Activated CD4-positive, alpha-beta T cell treated with anti-CD3 and anti-CD28 coated beads, Interleukin-2, Interleukin-6, amounts not matched to agents 100 ng/mL and 50 ng/mL, durations not matched to agents 16 hours and 8 hours (primary cell): ENCODE measurements around the gene SLC35E1.

Source experiments
- DNase-seq: peaks from one replicate; pipeline ENCODE4 v3.0.0-alpha.2; 2020

SLC35E1 gene

DNA sequence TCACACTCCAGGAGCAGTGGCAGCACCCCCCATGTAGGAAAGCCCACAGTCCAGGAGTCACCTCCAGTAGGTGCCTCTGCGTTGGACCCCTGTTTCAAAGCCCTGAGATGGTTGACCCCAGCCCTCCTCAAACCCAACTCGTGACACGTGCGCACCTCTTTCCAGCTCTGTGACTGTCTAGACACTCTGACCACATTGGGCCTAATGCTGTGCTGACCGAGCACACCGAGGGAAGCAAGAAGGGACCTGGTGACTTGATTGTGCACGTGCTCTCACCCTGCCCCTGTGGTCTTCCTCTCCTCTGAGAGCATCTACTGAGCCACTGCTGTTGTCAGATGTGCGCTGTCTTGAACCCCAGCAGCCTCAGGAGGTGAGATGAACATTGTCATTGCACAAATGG lies 22.9 kb upstream of the SLC35E1 start:
- DNase-seq = no peak

DNA sequence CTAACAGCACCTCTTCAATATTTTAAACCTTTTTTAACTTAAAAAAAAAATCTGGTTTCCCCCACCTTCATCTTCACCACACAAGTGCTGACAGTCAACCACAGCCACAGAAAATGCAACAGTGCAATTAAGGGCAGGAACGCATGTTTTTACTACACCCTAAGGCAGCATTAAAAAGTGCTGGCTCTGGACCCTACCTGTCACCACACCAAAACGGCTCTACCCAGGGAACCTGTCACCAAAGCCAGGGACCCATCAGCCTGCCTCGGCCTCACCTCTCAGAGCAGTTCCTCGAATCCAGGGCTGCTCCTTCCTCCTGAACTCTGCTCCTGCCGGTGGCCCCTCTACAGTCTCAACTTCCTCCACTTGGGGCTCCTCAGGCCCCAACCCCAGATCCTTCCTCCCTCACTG lies 22.5 kb upstream of the SLC35E1 start:
- peak; percentile 67 for DNase-seq

DNA sequence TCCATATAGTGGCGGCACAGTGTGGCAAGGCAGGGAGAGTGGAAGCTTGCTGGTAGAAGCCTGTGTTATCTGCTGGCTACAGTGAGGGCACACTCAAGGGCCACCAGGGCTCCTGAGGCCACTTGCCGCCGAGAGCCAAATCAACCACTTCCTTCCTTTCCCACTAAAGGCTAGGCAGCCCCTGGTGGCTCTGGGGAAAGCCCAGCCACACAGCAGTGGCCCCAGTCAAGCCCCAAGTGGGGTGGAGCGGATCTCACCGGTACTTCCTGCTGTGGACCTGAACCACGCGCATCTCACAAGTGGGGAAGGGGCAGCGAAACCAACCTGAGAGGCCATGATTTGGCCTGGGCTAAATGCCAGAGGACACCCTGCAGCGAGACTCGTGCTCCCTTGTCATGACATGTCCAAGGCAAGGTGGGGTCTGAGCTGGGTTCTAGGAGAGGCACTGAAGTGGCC lies 21.9 kb upstream of the SLC35E1 start:
- DNase-seq = peak; percentile 72

DNA sequence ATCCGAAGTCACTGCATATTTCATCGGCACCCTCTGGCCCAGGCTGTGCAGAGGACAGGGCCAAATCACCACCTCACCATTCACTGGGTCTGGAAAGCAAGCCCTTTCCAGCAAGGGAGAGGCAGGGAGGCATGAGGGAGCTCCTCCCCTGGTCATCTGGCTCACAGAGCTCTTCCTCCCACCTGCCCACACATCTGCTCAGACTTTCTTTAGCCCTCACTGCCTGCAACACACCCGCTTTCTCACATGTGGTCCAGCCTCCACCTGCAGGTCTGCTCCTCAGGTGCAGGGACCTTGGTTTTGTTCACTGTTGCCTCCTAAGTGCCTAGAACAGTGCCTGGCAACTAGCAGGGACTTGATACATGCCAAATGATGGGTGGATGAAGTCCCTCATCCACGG lies 21.0 kb upstream of the SLC35E1 start:
- no peak for DNase-seq

DNA sequence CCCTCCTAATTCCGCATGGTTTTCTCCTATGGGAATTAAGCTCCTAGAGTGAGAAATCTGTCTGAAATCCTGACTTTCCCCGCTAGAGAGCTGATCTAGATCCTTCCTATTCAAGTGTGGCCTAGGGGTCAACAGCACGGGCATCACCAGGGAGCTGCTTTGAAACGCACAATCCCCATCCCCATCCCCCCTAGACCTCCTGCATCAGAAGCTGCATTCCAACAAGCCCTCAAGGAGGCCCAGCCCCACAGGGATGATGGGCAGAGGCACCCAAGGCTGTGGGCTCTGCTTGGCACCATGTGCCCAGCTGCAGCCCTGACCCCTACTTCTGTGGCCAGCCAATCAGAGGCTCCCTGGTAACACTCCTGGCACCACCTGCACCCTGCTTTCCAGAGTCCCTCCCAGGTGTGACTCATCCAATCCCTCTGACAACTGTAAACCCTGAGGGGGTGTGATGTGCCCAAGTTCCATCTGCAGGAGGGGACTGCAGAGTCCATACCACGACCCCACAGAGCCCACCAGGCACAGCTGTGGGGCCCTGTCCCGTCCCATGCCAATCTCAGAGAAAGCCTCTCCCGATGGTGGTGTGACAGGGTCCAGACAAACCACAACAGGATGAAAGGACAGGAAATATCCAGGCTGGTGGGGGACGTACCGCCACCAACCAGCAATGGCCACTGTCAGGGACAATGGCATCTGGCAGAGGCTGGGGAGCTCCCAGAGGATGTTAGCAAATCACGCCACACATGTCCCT lies 19.8 kb upstream of the SLC35E1 start:
- DNase-seq = no peak

DNA sequence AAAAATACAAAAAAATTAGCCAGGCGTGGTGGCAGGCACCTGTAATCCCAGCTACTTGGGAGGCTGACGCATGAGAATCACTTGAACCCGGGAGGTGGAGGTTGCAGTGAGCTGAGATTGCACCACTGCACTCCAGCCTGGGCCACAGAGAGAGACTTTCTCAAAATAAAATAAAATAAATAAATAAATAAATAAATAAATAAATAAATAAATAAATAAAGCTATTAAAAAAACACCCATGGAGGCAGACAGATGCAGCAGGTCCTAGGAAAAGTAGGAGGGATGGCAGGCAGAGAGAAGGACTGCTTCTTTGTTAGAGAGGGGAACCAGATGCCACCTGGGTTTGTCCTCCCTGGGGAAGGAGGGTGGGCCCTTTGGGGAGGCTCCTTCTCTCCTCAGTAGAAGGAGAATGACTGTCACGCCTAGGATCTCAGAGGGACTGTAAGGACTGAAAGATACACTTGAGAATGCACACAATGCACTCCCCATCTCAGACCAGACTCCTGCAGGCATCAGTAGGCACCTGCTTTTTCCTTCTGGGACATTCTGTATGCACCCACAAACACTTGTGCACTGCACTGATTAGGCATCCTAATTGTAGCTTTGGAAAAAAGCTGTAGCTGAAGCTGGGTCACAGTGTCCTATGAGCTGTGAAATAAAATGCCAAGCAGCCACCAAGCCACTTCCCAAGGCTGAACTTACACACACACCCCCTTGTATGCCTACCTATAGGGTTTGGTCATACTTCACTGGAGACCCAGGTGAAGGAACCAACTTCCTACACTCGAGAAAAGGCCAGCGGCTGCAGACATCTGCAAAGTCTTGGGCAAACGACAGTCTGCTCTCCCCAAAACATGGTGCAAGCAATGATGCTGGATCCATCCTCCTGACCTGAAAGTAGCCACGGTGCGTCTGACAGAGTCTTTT lies 18.9 kb upstream of the SLC35E1 start:
- no peak for DNase-seq

DNA sequence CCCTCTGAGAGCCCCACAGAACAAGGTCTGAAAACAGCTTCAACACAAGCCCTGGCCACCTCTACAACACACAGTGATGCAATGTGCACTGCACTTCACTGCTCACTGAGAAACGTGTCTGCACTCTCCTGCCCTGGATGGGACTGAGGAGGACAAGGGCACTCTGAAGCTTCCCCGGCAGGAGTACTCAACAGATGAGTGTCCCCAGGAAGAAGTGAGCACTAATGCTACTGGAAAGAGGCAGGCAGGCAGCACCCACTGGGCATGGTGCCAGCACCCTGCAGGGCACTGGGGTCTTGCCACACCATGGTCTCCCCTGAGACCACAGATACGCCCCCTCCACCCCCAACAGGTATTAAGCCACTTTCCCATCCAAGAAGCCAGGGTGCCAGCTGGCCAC lies 17.7 kb upstream of the SLC35E1 start:
- no peak for DNase-seq

DNA sequence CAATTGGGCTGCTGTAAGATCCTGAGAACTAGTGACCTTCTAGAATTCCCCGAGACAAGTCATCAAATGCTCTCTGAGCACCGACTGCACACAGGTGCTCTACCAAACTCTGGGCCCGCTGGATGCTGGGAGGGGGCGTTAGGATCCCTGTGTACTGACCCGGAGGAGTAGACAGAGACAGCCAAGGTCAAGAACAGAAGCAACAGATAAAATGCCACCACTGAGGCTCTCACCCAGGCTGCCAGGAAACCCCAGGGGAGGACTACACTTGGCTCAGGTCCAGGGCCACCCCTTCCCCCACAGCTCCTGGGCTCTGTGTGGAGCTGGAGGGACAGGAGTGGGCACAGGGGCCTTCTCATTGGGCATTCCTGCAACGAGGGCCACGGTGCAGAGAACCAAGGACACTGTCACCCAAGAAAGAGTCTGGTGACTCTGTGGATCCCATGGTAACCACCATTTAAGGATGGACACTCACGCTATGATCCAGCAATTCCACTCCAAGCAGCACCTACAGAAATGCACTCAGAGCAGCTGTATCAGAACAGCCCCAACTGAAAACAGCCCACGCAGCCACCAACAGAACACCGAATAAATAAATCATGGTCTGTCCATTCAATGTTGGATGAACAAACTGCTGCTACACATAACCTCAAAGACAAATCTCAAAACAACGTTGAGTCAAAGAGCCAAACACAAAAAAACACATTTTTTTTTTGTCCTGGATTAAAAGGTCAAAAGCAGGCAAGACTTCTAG lies 16.8 kb upstream of the SLC35E1 start:
- no peak for DNase-seq

DNA sequence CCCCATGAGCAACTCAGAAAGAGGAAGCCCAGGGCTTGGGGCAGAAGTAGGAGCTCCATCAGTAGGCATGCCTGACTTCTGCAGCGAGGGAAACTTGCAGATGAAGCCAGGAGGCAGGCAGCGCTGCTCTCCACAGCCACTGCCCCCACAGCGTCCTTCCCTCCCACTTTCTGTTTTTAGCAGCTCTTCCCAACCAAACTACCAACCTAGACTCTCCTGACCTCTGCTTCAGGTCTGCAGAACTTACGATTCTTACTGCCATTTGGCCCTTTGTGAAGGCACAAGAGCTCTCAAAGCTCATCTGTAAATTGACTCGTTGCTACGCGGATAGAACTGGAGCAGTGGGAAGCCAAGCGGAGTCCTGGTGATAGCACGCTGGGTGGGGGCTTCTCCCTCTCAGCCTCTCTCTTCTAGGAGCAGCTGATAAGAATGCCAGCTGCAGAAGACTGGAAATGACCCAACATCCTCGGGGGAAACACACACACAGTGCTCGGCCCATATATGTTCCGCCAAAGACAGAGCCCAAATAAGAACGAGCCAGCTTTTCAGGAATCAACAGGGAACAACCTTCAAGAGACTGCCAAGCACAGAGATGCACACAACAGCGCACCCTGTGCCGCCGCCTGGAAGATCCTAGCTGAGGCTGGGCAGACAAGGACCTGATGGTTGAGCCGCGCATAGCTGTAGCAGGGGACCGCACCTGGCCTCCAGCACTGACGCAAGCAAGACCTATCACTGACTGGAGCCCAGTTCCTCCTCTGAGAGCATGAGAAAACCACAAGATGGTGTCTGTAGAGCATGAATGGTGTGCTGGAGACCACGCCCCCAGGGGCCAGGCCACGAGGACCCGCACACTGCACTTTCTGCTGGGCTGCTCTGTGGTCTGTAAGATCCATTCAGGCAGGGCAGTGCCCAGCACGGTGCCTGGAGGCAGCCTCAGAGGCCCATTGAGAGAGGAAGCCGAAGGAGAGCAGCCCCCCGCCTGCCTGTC lies 15.9 kb upstream of the SLC35E1 start:
- peak; percentile 83 for DNase-seq

DNA sequence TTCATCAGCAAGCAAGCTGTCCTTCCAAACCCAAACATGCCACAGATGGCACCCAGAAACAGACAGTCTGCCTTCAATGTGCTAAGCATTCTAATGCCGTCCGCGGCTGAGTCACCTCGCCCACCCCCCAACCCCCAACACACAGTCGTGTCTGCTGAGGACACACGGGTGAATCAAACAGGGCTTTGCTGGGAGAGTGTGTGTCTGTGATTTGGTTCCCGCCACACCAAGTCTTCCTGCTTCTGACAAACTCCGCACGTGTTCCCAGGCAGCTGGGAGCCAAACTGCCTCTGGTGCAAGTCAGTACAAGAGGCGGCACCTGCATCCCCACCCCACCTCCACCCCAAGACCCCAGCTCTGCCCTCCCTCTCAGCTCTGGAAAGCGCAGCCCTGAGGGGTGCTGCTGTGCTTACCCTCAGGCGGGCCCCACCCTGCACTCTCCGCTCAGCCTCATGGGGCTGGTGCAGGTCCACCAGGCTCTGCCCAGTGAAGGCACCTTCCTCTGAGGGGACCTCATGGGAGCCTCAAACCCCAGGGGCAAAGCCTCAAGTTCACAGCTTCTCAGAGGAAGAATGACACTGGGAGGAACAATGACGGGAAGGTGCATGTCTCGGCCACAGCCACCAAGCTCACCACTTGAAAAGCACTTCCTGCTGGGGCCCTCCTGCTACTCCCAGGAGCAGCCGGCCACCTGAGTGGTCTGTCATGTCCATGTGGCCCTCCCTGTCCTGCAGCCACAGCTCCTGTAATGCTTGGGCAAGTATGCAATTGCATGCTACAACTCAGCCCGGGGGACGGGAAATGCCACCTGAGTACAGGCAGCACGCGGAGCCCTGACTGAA lies 15.0 kb upstream of the SLC35E1 start:
- peak; percentile 71 for DNase-seq

DNA sequence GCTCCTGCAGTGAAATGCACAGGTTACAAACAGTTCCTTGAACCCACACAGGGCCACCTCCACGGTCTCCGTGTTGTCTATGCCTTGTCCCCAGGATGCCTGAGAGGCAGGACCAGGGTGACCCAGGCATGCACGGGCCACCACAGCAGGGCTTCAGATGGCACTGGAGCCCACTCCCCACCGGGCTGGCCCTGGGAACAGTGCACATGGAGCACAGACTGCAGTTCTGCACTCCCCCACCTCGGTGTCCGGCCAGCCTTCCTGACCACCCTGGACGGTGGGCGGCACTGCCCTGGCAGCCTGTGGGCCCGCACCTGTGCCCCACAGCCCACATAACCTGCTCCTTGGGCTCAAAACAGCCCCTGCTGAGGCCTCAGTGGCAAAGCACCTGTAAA lies 14.3 kb upstream of the SLC35E1 start:
- DNase-seq = no peak

DNA sequence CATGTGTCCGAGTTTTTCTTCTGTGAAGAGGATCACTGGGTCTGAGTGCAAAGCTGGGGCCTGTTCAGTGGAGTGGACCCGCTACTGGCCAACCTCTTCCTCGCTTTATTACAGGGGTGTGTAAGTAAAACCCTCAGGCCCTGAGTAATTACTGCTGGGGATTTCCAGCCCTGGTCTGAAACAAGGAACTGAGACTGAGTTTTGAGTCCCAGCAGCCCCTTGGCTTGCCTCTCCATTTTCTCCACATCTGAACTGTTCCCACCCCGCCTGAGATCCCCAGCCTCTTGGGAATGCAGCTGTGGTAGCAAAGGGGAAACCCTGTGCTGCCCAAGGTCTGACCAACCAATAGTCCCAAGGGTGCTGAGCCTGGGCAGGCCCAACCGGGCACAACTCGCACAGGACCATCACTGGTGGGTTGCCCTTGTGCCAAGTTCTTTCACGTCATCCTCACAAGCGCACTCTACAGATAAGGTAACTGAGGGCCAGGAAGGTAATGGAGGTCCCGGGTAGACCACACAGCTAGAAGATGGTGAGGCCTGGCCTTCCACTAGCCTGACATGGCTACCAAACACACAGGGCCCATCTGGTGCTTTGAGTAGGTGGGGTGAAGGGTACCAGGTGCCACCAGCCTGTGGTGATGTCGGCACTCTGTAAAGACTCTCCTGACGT lies 13.7 kb upstream of the SLC35E1 start:
- peak; percentile 74 for DNase-seq

DNA sequence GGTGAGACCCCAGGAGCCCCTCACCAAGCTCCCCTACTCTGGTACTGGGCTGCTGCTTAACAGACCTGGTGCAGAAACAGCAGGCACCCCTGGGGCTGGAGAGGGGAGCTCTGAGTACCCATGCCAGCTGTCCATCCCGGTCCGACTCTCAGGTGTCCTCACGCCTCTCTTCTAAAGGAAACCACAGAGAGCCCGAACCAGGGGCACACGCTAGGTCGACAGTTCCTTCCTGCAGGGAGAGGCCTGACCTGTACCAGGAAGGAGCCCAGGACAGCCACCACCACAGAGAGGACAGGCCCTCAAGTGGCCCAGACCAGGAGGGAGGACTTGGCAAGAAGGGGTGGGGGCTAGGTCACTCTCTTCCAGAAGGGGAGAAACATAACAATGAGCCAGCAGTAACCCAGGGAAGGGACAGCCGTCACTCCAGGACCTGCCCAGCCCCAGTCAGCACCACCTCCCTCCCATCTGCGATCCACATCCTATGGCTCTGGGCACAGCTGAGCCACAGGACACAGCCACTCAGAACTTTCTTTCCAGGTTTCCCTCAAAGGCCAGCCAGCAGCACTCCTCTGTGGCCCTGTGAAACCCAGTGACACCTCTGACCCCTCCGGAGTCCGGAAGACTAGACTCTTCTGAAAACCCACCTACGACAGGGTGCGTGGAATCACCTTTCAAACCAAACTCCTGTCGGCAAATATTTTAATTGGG lies 13.0 kb upstream of the SLC35E1 start:
- DNase-seq = no peak

DNA sequence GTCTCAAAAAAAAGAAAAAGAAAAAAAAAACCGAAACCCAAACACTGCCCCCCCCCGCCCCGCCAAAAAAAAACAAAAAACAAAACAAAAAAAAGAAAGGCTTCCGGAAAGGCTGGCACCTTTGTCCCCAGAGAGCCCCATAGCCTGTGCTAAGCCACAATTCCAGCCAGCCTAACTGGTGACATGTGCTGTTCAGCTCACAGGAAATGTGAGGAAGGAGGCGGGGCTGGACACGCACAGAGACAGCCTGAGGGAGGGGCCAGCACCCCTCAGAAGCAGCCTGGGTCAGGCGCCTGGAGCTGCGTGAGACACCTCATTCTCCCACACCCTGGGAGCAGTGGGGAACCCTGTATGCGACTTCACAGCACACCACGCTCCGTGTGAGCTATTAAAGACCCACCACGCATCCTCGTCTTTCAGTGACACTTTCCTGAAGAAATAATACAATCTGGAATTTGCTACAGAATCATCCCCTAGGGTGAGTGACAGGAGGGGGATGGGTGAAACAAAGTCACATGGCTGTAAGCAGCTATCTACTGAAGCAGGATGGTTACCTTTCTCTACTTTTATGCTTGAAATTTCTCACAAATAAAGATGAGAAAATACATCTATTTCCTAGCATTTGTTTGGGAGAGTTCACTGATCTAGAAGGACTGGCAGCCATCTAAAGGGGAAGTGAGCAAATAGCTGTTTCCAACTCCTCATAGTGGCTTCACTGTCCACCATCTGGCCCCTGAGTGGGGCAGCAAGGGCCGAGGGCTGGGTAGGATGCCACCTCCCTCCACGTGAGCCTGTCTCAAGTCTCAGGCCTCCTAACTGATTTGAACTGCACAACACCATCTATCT lies 12.3 kb upstream of the SLC35E1 start:
- DNase-seq = peak; percentile 96

DNA sequence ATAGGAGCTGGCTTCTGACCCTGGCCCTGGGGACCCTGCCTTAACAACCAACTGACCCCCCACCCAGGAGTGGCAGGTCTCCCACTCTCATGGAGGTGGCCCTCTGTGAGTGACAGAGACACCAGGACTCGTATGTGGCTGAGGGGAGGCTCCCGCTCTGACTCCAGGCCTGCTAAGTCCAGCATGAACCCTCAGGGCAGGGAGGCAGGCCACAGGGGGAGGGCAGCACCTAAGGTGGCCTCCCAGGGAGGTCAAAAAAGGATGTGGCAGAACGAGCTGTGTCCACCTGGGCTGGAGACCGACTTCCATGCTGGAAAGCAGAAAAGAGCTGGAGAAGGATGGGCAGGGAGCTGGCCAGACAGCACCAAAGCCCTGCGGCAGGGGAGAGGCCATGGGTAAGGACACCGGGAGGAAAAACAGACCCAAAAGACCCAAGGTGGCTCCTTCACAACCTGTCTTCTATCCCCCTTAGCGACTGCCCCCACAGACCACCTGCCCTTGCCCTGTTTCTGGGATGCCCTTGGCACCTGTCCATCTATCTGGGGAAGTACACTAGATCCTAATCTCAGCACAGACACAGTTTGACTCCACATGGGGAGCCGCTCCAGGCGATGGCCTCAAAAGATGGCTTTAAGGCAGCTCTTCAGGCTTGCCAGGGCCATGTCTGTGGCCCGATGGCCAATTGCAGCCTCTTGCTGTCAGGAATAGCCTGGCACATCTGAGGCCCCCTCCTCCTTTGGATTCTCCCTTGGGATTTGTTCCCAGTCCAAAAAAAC lies 10.5 kb upstream of the SLC35E1 start:
- DNase-seq = no peak

DNA sequence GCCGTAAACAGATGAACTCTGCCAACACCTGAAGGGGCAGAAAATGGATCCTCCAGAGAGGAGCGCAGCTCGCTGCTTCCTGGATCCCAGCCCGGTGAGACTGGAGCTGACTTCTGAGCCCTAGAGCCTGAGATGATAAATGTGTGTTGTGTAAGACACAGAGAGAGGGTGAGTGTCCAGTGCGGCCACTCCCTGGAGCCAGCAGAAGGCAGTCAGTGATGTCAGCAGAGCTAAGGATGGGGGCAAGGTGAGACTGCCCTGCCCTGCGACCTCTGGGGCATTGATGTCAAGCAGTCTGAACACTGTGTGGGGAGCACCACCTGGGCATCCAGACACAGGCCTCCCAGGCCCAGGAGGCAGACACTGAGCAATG lies 9.7 kb upstream of the SLC35E1 start:
- no peak for DNase-seq

DNA sequence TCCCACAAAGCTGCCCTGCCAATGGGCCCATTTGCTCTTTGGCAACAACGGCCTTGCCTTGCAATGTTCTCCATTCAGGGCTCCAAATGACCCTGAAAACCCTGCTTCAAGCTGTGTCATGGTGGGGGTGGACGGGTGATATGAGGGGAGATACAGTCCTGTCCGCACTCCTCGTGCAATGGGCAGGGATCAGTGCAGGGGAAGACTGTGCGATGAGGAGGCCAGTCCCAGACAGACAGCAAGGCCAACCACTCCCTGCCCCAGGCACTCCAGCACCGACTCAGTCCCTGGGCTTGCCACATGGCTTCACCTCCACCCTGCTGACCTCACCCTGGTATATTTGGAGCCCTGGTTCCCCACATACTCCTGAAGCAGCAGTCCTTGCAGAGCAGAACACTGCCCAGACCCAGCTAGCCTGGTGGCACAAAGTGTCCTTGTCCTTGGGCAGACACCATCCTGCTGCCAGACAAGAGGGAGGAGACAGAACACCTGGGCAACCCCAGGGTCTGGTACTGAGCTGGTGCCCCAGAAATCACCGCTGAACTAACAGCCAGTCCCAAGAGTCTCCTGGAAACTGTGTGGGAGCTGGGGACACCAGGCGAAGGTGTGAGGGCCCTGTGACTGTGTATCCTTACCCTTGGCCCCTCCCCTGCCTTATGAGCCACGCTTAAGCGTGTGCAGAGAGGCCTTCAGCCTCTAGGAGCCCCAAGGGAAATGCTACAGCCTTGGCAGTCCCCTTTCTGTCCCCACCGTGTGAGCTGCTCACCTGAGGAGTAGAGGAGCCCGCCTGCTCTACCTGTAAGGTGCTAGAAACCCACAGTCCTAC lies 9.1 kb upstream of the SLC35E1 start:
- no peak for DNase-seq
